Measurements from ENCODE around the gene KLHL35. TPM values are rescaled to one million over a fixed set of nuclear protein-coding genes. Genes with fewer than 3 reads are reported as not detected.

The KLHL35 gene
- total RNA-seq, 2 donors from 2014 or later = 0.20 to 1.4 TPM

DNA sequence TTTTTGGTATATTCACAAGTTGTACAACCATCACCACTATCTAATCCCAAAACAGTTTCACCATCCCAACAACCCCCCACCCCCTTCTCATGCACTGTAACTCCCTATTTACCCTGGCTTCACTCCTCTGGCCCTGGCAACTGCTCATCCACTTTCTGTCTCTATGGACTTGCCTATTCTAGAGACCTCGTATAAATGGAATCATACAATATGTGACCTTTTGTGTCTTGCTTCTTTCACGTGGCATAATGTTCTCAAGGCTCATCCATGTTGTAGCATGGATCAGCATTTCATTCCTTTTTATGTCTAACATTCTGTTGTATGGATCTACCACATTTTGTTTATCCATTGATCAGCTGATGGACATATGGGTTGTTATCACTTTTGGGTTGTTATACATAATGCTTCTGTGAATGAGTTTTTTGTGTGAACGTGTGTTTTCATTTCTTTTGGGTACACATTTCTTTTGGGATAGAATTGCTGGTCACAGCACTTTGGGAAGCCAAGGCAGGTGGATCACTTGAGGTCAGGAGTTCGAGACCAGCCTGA, 46.7 kb upstream of the KLHL35 start:
- Histone ChIP-seq H3K27ac (no peak overlapping the region), H3K9me3 (no peaks in the 10 kb centered on the region), H3K36me3 (no peaks in the 10 kb centered on the region), H3K4me1 (peaks cover 0 to 24% of the 10 kb centered on the region in 2 donors), H3K27me3 (no peaks in the 10 kb centered on the region), H3K4me3 (no peak overlapping the region)
- TF ChIP-seq, protein P1, sequence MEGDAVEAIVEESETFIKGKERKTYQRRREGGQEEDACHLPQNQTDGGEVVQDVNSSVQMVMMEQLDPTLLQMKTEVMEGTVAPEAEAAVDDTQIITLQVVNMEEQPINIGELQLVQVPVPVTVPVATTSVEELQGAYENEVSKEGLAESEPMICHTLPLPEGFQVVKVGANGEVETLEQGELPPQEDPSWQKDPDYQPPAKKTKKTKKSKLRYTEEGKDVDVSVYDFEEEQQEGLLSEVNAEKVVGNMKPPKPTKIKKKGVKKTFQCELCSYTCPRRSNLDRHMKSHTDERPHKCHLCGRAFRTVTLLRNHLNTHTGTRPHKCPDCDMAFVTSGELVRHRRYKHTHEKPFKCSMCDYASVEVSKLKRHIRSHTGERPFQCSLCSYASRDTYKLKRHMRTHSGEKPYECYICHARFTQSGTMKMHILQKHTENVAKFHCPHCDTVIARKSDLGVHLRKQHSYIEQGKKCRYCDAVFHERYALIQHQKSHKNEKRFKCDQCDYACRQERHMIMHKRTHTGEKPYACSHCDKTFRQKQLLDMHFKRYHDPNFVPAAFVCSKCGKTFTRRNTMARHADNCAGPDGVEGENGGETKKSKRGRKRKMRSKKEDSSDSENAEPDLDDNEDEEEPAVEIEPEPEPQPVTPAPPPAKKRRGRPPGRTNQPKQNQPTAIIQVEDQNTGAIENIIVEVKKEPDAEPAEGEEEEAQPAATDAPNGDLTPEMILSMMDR (IDR thresholded peaks at IDR 0.05) = no peak
- DNase-seq (ENCODE audit: low spot score) = no peak

GRCh38 chr11:75478783-75479596, 46.0 kb upstream of the KLHL35 start:
- Histone ChIP-seq H3K4me1 (peaks cover 0 to 30% of the 10 kb centered on the region in 2 donors), H3K36me3 (no peaks in the 10 kb centered on the region), H3K9me3 (no peaks in the 10 kb centered on the region), H3K4me3 (no peak overlapping the region), H3K27me3 (no peaks in the 10 kb centered on the region), H3K27ac (no peak overlapping the region)
- TF ChIP-seq, protein P1 (IDR thresholded peaks at IDR 0.05) = no peak
- no peak for DNase-seq (ENCODE audit: low spot score)

- Histone ChIP-seq H3K4me3 (no peak overlapping the region), H3K36me3 (no peaks in the 10 kb centered on the region), H3K27me3 (no peaks in the 10 kb centered on the region), H3K27ac (no peak overlapping the region), H3K4me1 (peaks cover 0 to 30% of the 10 kb centered on the region in 2 donors), H3K9me3 (no peaks in the 10 kb centered on the region)
- TF ChIP-seq, protein P1 (IDR thresholded peaks at IDR 0.05) = no peak
- DNase-seq (ENCODE audit: low spot score) = no peak
Measured at GRCh38 chr11:75477614-75477935, 44.6 kb upstream of the KLHL35 start.

- H3K9me3 ChIP-seq = no peaks in the 10 kb centered on the region
- TF ChIP-seq, protein P1 (IDR thresholded peaks at IDR 0.05) = no peak
- no peaks in the 10 kb centered on the region for H3K27me3 ChIP-seq
- H3K27ac ChIP-seq = no peak overlapping the region
- DNase-seq (ENCODE audit: low spot score) = no peak
- H3K36me3 ChIP-seq = no peaks in the 10 kb centered on the region
- peaks cover 0 to 30% of the 10 kb centered on the region in 2 donors for H3K4me1 ChIP-seq
- no peak overlapping the region for H3K4me3 ChIP-seq
Measured at GRCh38 chr11:75476739-75477613, 44.0 kb upstream of the KLHL35 start.

GRCh38 chr11:75475767-75476650, 43.0 kb upstream of the KLHL35 start:
- no peak overlapping the region for H3K4me3 ChIP-seq

More at GRCh38 chr11:75475767-75476650, 43.0 kb upstream of the KLHL35 start:
- H3K9me3 ChIP-seq = no peaks in the 10 kb centered on the region
- no peaks in the 10 kb centered on the region for H3K27me3 ChIP-seq
- peak overlapping the region; percentile 46 to 50 for H3K27ac ChIP-seq
- TF ChIP-seq, protein P1 (IDR thresholded peaks at IDR 0.05) = no peak
- H3K36me3 ChIP-seq = no peaks in the 10 kb centered on the region
- DNase-seq (ENCODE audit: low spot score) = peak; percentile 69
- H3K4me1 ChIP-seq = peaks cover 0 to 30% of the 10 kb centered on the region in 2 donors

Data from right atrium auricular region (tissue), 2 donors.